HG03097 (cell line): ENCODE results near the gene PHLDB1.

Experiments
- ATAC-seq: cut with Tn5 transposase; IDR thresholded peaks from one replicate; pipeline ENCODE4 v1.9.1; 2021; ENCODE audit not compliant: unreplicated experiment, low FRiP score

PHLDB1 gene

GRCh38 chr11:118638726-118639125 lies 31.3 kb downstream of the PHLDB1 start:
- no peak for ATAC-seq

GRCh38 chr11:118639899-118640298 lies 32.5 kb downstream of the PHLDB1 start:
- no peak for ATAC-seq

GRCh38 chr11:118640332-118641154 lies 33.1 kb downstream of the PHLDB1 start:
- ATAC-seq = no peak

DNA sequence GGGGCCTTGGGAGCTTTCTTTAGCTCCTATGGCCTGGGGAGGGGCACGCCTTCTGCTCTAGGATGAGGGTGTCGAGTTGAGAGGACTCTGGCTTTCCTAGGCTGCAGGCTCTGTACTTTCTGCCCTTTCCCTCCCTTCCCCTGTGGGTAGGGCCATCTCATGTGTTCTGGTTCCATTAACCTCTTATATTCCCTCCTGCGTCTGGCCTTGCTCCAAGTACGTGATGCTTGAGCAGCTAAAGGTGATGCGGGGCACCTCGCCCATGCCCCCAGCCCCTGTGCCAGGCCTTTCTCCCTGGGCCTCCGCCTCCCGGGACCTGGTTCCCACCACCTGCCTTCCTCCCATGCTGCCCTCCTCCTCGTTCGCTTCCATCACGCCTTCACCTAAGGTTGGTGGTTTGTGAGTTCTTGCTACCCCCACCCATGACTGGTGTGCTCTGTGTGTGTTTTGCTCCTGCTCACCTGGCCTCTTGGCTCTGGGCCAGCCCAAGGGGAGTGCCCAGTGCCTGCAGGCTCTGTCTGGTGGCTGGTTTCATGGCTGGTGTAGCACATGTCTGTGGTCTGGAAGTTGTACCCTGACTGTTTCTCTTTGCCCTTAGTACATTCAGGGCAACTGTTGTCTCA lies 34.1 kb downstream of the PHLDB1 start:
- ATAC-seq = no peak

DNA sequence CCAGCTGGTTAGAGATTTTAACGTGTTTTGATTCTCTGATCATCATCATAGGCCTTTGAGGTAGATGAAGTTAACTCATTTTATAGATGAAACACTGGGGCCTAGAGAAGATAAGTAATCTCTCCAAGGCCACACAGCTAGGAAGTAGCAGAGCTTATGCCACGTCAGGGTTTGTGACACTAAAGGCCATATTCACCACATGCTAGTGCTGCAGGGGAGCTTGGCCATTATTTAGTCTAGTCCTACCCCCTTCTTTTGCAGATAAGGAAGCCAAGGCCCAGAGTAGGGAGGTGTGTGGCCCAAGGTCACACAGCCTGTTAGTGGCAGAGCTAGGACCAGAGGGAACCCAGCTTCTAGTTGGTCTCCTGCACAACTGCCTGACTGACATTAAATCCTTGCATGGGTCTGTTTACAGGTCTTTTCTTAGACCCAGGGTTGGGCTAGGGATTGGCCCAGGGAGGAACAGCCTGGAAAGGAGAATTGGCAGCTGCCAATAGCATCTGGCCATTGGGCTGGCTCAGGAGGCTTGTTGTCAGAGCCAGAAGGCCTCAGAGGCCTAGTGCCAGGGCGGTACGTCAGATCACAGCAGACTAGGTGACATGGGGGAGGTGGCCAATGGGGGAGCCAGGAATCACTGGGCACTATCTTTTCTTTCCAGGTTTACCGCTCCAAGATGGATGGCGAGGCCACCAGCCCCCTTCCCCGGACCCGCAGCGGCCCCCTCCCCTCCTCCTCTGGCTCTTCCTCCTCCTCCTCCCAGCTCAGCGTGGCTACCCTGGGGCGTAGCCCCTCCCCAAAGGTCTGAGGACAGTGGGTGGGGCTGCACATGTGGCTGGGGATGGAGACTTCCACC lies 36.0 kb downstream of the PHLDB1 start:
- ATAC-seq = no peak

- ATAC-seq = no peak
Measured at GRCh38 chr11:118643995-118644345, 36.6 kb downstream of the PHLDB1 start.

DNA sequence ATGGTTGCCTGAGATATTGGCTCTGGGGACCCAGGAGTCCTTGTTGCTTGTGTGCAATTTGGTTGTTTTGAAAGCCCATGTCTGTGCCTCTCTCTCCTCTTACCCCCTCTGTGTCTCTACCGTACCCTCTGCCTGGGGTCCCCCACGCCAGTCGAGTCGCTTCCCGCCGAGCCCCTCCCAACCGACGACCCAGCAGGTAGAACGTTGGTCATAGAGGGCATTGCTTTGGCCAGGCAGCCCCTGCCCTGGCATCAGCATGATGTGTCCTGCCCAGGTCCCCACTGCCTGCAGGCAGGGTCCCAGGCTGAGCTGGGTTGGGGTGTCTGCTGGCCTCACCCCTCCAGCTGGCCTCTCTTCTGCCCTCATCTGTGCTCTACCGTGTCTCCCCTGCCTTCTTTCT lies 37.1 kb downstream of the PHLDB1 start:
- no peak for ATAC-seq

DNA sequence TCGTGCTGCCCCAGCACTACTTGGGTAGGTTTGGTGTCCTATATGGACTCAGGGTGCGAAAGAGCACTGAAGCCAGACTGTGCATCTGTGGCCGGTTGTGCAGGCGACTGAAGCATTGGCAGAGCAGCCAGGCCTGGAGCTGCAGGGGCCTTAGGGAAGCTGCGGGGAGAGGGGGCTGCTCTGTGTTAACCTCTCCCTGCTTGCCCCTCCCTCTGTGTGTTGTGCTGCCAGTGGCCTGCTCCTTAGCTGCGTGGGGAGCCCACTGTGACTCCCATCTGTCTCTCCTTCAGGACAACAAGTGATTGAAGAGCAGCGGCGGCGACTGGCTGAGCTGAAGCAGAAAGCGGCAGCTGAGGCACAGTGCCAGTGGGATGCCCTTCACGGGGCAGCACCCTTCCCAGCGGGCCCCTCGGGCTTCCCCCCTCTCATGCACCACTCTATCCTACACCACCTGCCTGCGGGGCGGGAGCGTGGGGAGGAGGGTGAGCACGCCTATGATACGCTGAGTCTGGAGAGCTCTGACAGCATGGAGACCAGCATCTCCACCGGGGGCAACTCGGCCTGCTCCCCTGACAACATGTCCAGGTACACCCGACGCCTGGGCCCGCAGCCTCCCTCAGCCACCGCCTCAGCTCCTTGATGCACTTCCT lies 37.8 kb downstream of the PHLDB1 start:
- ATAC-seq = no peak

DNA sequence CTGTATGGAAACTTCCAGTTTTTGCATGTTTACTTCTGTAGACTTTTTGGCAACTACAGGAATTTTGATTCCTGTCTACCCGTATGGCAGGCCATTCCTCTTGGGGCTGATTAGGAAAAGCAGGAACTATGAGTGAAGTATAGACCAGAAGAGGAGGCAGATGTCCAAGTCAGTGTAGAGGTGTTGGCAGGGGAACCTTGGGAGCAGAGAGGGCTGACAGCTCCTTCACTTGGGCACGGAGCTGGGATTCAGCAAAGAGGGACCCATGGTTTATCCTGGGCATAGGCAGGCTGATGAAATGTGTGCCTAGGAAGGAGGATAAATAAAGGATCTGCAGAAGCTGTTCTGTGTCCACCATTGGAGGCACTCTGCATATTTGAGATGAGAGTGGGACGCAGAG lies 39.0 kb downstream of the PHLDB1 start:
- no peak for ATAC-seq

GRCh38 chr11:118648291-118648690 lies 40.9 kb downstream of the PHLDB1 start:
- no peak for ATAC-seq

DNA sequence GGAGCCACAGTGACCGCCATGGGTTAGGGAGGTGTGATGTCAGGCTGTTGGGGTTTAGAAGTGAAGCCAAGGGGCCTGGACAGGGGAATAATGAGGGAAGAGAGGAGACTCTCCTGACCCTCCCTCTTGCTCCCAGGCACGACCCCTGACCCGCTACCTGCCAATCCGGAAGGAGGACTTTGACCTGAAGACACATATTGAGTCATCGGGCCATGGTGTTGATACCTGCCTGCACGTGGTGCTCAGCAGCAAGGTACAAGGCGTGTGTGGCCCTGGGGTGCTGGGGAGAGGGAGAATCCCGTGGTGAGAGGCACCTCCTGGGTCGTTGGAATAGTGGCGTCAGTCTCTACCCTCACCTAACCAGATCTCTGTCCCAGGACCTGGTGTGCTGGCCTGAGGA lies 42.5 kb downstream of the PHLDB1 start:
- ATAC-seq = no peak

- ATAC-seq = no peak
Measured at GRCh38 chr11:118650366-118650765, 43.0 kb downstream of the PHLDB1 start.

DNA sequence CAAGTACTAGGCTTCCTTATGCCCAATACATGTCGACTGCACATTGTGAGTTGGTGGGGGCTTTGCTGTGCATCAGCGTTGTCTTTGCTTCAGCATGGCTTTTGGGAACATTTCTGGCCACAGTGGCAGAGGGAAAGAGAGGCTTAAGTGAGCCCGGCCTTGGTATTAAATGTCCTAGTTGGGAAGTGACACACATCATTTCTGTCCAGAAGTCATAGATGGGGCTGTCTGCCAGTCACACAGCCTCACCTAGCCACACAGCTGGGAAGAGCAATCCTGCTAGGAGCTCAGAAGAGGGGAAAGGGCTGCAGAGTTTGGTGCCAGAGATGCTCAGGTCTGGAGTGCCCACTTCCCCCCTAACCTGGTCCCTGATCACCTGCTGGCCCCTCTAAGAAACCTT lies 44.4 kb downstream of the PHLDB1 start:
- ATAC-seq = no peak

DNA sequence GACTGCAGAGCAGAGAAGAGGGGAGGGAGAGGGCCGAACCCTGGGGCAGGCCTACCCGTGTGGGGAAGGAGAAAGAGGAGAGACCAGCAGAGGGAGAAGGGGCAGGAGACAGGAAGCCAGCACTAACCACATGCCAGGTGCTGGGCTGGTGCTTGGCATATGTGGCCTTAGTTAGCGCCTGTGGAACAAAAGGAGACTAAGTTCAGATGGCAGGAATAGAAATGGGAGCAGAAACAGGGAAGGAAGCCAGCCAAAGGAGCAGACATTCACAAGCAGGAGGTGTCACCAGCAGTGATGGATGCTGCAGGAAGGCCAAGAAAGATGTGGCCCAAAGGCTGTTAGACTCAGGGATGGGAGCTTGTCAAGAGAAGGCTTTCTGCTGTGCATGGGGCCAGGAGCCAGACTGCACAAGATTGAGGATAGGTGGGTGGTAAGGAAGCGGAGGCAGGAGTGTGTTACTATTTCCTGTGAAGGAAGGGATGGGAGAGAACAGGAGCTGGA lies 45.3 kb downstream of the PHLDB1 start:
- ATAC-seq = no peak

DNA sequence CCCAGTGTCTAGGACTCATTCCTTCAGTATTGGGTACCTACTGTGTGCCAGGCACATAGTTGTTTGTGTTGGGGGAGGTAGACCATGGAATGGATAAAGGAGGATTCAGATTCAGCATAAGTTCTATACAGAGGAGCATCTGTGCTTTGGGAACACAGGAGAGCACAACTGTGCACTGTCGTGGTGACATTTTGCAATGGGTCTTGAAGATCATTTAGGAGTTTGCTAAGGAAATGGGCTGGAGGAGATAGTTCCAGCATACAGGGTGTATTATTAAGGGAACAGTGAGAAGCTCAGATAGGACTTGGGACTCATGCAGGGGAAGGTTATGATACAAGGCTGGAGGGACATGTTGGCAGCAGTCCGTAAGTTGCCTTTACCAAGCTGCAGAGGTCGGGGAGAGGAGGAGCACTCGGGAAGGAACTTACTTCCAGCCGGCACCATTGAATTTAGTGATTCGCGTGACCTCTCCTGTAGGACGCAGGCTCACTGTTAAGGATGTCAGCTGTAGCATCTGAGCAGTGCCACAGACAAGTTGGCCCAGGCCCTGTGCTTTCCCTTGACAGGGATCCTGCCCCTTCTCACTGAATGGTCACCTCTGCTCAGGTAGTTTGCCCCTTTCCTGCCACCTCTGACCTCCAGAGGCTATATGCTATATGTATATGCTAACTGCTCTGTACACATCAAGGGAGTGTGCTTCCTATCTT lies 46.4 kb downstream of the PHLDB1 start:
- ATAC-seq = no peak

- no peak for ATAC-seq
Measured at GRCh38 chr11:118655486-118656190, 48.2 kb downstream of the PHLDB1 start.

DNA sequence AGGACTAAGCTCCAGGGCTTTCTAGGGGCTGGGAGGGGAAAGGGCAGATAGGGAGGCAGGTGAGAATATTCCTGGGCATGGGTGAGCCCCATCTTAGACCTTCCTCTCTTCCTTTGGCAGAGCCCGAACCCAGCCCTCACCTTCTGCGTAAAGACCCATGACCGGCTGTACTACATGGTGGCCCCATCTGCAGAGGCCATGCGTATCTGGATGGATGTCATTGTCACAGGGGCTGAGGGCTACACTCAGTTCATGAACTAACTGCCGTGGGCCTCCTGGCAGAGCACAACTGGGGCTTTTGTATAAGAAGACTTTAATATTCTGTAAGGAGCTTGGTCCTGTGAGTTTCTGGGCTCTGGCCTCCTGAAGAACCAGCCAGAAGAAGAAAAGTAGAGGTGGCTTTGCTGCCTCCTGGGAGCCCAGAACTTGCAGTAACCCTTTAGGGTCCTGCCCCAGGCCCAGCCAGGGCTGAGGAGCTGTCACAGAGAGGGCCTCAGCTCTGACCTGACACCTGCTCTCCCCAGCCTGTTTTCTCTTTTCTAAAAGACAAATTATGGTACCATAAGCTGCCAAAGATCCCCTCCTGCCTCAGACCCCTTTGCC lies 49.2 kb downstream of the PHLDB1 start:
- no peak for ATAC-seq

GRCh38 chr11:118657238-118657637 lies 49.8 kb downstream of the PHLDB1 start:
- no peak for ATAC-seq
